Esophagus muscularis mucosa (tissue), 4 donors: Measurements from ENCODE around the gene TRMT1L. TPM values are rescaled to one million over a fixed set of nuclear protein-coding genes. Genes with fewer than 3 reads are reported as not detected.

Source experiments
- DNase-seq: peaks from one replicate; pipeline ENCODE4 v3.0.0-alpha.2; 2017; ENCODE audit errors: extremely low spot score
- H3K27ac ChIP-seq, 4 donors: fragments of 200-600 bp; sonication (generic); replicated peaks in 1 of 4; 1 replicate in 3 of 4; 2 replicates in 1 of 4; pipeline ENCODE4 v1.5.1; 2016 to 2019; ENCODE audit warnings: mild to moderate bottlenecking in 1 of 4
- H3K27me3 ChIP-seq, 4 donors: fragments of 200-600 bp; sonication (generic); one replicate each; pipeline versions ENCODE4 v1.5.1 to v1.6.0; 2016 to 2019
- H3K36me3 ChIP-seq, 4 donors: fragments of 200-600 bp; sonication (generic); one replicate each; pipeline ENCODE4 v1.5.1; 2016 to 2019
- H3K4me1 ChIP-seq, 4 donors: fragments of 200-600 bp; sonication (generic); one replicate each; pipeline ENCODE4 v1.5.1; 2016 to 2019
- H3K4me3 ChIP-seq, 4 donors: fragments of 200-600 bp; sonication (generic); 1 replicate in 2 of 4; 2 replicates in 2 of 4; pipeline ENCODE4 v1.5.1; 2016 to 2019; ENCODE audit warnings: mild to moderate bottlenecking in 4 of 4, moderate library complexity in 1 of 4
- H3K9me3 ChIP-seq, 4 donors: fragments of 200-600 bp; sonication (generic); 1 replicate in 3 of 4; 2 replicates in 1 of 4; pipeline ENCODE4 v1.5.1; 2016 to 2019
- EP300 ChIP-seq: sonication (generic); formaldehyde crosslinking; IDR thresholded peaks from one replicate; pipeline ENCODE4 v1.6.1; 2017; ENCODE audit warnings: antibody characterized with exemption
- POLR2A ChIP-seq: fragments of 450-650 bp; IDR thresholded peaks from one replicate; pipeline ENCODE4 v1.6.1; 2017; ENCODE audit warnings: antibody characterized with exemption, moderate library complexity, mild to moderate bottlenecking, low read depth
- POLR2AphosphoS5 ChIP-seq, 2 donors: sonication (generic); formaldehyde crosslinking; IDR thresholded peaks; one replicate each; pipeline ENCODE4 v1.6.1; 2017; ENCODE audit warnings: antibody characterized with exemption in 2 of 2
- WGBS: methylation state at CpG from one replicate; pipeline ENCODE4 v1.1.5; 2018; 5-methylcytosine and 5-hydroxymethylcytosine counted together
- intact Hi-C: fragments of 100-400 bp; cut with DNase I; formaldehyde crosslinking; loops from one replicate; pipeline ENCODE4 v1.15.1; 2023
- total RNA-seq, 4 donors: library from RNA; depleted of rRNA; stranded (reverse); fragments of >200 nt; gene quantifications; one replicate each; pipeline versions ENCODE4 v1.1.0 to v1.2.1, GENCODE V29; 2016
- TF ChIP-seq, protein P1 (sequence below), 3 experiments: fragments of 200-600 bp in 2 of 3; fragments of 450-650 bp in 1 of 3; sonication (generic) in 2 of 3; IDR thresholded peaks; one replicate each; pipeline ENCODE4 v1.5.1; 2017 to 2019; ENCODE audit warnings: antibody characterized with exemption in 3 of 3, mild to moderate bottlenecking in 2 of 3, moderate library complexity in 1 of 3

The TRMT1L gene
- total RNA-seq, 4 donors from 2014 or later, result 11.9 to 16.6 (median 15.3) TPM

DNA sequence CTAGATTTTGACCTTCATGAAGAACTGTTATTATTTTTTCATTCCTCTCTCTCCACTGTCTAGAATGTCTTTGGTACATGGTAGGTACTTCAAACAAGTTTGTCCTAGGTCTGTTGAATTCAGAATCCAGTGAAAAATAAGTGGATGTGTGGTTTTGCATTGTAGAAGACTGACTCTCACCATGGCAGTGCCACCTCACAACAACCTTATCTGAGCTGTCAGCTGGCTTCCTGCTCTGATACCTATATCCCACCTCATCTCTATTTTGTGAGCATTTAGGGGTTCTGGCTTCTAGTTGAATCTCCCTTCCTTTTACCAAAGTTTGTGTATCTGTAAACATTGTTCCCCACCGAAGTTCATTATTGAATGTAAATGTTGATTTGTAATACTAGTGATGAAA, 9.4 kb upstream of the TRMT1L start:
- intact Hi-C loops, result no loop called here
- TF ChIP-seq POLR2A (no peak), POLR2AphosphoS5 (IDR thresholded peaks at IDR 0.05) (no peak), EP300 (no peak)
- TF ChIP-seq, protein P1, sequence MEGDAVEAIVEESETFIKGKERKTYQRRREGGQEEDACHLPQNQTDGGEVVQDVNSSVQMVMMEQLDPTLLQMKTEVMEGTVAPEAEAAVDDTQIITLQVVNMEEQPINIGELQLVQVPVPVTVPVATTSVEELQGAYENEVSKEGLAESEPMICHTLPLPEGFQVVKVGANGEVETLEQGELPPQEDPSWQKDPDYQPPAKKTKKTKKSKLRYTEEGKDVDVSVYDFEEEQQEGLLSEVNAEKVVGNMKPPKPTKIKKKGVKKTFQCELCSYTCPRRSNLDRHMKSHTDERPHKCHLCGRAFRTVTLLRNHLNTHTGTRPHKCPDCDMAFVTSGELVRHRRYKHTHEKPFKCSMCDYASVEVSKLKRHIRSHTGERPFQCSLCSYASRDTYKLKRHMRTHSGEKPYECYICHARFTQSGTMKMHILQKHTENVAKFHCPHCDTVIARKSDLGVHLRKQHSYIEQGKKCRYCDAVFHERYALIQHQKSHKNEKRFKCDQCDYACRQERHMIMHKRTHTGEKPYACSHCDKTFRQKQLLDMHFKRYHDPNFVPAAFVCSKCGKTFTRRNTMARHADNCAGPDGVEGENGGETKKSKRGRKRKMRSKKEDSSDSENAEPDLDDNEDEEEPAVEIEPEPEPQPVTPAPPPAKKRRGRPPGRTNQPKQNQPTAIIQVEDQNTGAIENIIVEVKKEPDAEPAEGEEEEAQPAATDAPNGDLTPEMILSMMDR (IDR thresholded peaks at IDR 0.05), result no peak
- H3K36me3 ChIP-seq, result peaks cover 8 to 83% (median 37%) of the 10 kb centered on the region in 4 donors

DNA sequence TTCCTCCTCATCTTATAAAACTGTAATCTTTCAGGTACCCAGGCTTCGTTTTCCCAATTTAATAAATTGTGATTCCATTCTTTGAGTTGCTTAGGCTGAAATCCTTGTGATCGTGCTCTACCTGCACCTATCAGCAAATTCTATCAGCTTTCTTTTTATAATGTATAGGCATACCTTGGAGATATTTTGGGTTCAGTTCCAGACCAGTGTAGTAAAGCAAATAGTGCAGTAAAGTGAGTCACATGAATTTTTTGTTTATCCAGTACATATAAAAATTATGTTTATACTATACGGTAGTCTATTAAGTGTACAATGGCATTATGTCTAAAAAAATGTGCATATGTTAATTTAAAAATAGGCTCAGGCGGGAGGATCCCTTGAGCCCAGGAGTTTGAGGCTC, 5.7 kb upstream of the TRMT1L start:
- H3K9me3 ChIP-seq, result no peaks in the 10 kb centered on the region
- TF ChIP-seq, protein P1 (IDR thresholded peaks at IDR 0.05), result no peak
- TF ChIP-seq EP300 (no peak), POLR2AphosphoS5 (IDR thresholded peaks at IDR 0.05) (no peak), POLR2A (no peak)
- WGBS, result 92% methylated on average over 4 of the region's 4 CpGs
- intact Hi-C loops, result no loop called here
- no peak overlapping the region for H3K4me3 ChIP-seq
- H3K27me3 ChIP-seq, result no peaks in the 10 kb centered on the region
- H3K4me1 ChIP-seq, result peaks cover 10 to 16% (median 13%) of the 10 kb centered on the region in 4 donors
- peaks cover 8 to 65% (median 31%) of the 10 kb centered on the region in 4 donors for H3K36me3 ChIP-seq
- H3K27ac ChIP-seq, result no peak overlapping the region
- DNase-seq, result no peak

More for the DNA sequence above, 9.4 kb upstream of the TRMT1L start:
- Histone ChIP-seq H3K4me3 (no peak overlapping the region), H3K27me3 (no peaks in the 10 kb centered on the region), H3K27ac (no peak overlapping the region), H3K4me1 (peaks cover 0 to 11% (median 0%) of the 10 kb centered on the region in 4 donors), H3K9me3 (no peaks in the 10 kb centered on the region)
- 64% methylated on average over 1 of the region's 1 CpG for WGBS
- DNase-seq, result no peak

DNA sequence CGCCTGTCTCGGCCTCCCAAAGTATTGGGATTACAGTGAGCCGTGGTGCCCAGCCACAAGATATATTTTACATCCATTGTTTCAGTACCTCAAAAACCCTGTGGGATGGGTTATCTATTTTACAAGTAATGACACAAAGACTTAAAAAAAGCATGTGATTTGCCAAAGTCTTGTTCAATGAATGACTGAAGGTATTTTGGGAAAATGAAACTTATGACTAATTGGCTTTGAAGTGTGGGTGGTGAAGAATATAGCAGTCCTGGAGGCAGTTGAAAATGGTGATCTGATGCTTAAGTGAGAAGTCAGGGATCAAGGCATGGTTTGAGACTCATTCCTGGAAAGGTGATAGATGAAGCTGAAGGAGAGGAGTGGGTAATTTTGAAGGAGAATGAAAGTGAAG, 3.2 kb upstream of the TRMT1L start:
- TF ChIP-seq POLR2AphosphoS5 (IDR thresholded peaks at IDR 0.05) (no peak), EP300 (no peak), POLR2A (no peak)
- TF ChIP-seq, protein P1 (IDR thresholded peaks at IDR 0.05), result no peak
- H3K4me1 ChIP-seq, result peaks cover 20 to 30% (median 21%) of the 10 kb centered on the region in 4 donors
- 97% methylated on average over 3 of the region's 3 CpGs for WGBS
- DNase-seq, result no peak
- intact Hi-C loops, result loop anchor here (10.0 kb wide), 1 partner anchor 155 kb away; the partner anchor contains the start of gene IVNS1ABP
- no peaks in the 10 kb centered on the region for H3K9me3 ChIP-seq
- no peak overlapping the region for H3K27ac ChIP-seq
- peaks cover 8 to 40% (median 20%) of the 10 kb centered on the region in 4 donors for H3K36me3 ChIP-seq
- no peaks in the 10 kb centered on the region for H3K27me3 ChIP-seq
- no peak overlapping the region for H3K4me3 ChIP-seq

DNA sequence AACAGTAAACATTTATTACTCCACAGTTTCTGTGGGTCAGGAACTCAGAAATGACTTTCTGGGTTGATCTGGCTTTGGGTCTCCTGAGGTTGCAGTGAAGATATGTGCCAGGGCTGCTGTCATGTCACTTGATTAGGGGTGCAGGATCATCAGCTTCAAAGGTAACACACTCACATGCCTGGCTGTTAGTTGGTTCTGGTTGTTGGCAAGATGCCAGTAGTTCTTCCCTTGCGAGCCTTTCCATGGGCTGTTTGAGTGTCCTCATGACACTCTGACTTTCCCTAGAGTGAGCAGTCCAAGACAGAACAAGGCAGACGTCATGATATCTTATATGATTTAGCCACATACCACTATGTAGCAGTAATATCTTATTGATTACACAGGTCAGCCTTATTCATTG, 2.0 kb upstream of the TRMT1L start:
- TF ChIP-seq, protein P1 (IDR thresholded peaks at IDR 0.05), result no peak
- TF ChIP-seq EP300 (no peak), POLR2A (no peak), POLR2AphosphoS5 (IDR thresholded peaks at IDR 0.05) (no peak)
- Histone ChIP-seq H3K4me3 (no peak overlapping the region), H3K27ac (no peak overlapping the region), H3K36me3 (peaks cover 8 to 28% (median 15%) of the 10 kb centered on the region in 4 donors), H3K4me1 (peaks cover 26 to 40% (median 33%) of the 10 kb centered on the region in 4 donors), H3K27me3 (no peaks in the 10 kb centered on the region), H3K9me3 (no peaks in the 10 kb centered on the region)
- DNase-seq, result no peak
- intact Hi-C loops, result loop anchor here (10.0 kb wide), 1 partner anchor 156 kb away; the partner anchor contains the start of gene IVNS1ABP
- 78% methylated on average over 2 of the region's 2 CpGs for WGBS
